Spleen (tissue), 7 donors: ENCODE results near the gene EML3.

ENCODE experiments used
- POLR2A ChIP-seq, 3 donors: fragments of 450-650 bp; IDR thresholded peaks; one replicate each; pipeline ENCODE4 v1.5.1; 2017; ENCODE audit warnings: antibody characterized with exemption in 3 of 3, mild to moderate bottlenecking in 1 of 3
- TF ChIP-seq, protein P1 (sequence below), 11 experiments: fragments of 200-600 bp in 7 of 11; fragments of 450-650 bp in 4 of 11; sonication (generic) in 4 of 11; IDR thresholded peaks in 8 of 11; conservative IDR thresholded peaks in 3 of 11; 1 replicate in 7 of 11; 2 replicates in 4 of 11; pipeline versions ENCODE4 v1.4.0 to v1.8.0; 2016 to 2021; ENCODE audit warnings: antibody characterized with exemption in 11 of 11, inconsistent platforms in 4 of 11, mild to moderate bottlenecking in 1 of 11
- donor health status: DM: no; HTN: no; CAD: no; lungs with moderate emphysema.
- donor health status: DM: no; HTN: no; CAD: no.
- donor health status: DM: no; HTN: no; CAD: no.

DNA sequence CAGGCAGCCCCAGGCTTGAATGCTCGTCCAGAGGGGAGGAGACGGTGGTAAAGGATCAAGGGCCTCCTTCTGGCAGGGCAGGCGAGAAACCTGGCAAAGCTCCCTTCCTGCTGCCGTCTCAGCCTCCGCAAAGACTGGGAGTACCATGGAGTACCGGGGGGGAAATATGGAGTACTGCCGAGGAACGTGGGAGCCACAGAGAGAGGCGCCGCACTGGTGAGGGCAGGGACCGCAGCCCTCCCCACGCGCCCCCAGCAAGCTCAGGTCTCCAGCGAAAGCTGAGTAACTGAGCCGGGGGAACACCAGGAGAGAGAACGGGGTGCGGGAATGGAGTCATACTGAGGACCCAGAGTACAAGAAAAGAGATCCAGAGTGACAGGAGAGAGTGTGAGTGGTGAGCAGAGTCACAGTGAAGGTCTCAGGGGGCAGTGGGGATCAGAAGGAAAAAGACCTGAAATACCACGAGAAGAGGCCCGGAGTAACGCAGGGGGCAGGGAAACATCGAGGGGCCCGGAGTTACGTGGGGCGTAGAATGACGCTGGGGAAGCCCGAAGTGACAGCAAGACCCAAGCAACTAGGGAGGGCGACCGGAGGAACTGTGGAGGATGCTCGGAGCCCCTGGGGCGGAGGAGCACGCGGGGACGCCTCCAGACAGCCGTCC lies 740 bp downstream of the EML3 start:
- TF ChIP-seq, protein P1, sequence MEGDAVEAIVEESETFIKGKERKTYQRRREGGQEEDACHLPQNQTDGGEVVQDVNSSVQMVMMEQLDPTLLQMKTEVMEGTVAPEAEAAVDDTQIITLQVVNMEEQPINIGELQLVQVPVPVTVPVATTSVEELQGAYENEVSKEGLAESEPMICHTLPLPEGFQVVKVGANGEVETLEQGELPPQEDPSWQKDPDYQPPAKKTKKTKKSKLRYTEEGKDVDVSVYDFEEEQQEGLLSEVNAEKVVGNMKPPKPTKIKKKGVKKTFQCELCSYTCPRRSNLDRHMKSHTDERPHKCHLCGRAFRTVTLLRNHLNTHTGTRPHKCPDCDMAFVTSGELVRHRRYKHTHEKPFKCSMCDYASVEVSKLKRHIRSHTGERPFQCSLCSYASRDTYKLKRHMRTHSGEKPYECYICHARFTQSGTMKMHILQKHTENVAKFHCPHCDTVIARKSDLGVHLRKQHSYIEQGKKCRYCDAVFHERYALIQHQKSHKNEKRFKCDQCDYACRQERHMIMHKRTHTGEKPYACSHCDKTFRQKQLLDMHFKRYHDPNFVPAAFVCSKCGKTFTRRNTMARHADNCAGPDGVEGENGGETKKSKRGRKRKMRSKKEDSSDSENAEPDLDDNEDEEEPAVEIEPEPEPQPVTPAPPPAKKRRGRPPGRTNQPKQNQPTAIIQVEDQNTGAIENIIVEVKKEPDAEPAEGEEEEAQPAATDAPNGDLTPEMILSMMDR (IDR thresholded peaks at IDR 0.05 in 8 of 11, conservative IDR thresholded peaks at IDR 0.05 in 3 of 11), result peak in 1 of 11 experiments; percentile 5
- no peak for TF ChIP-seq POLR2A (IDR thresholded peaks at IDR 0.05)
